Spleen (tissue), 7 donors: ENCODE results near the gene RBL1.

Experiments used
- POLR2A ChIP-seq, 3 donors: fragments of 450-650 bp; IDR thresholded peaks; one replicate each; pipeline ENCODE4 v1.5.1; 2017; ENCODE audit warnings: antibody characterized with exemption in 3 of 3, mild to moderate bottlenecking in 1 of 3
- POLR2AphosphoS5 ChIP-seq, 3 donors: sonication (generic); formaldehyde crosslinking; IDR thresholded peaks; one replicate each; pipeline ENCODE4 v1.5.1; 2017; ENCODE audit warnings: antibody characterized with exemption in 3 of 3
- TF ChIP-seq, protein P1 (sequence below), 11 experiments: fragments of 200-600 bp in 7 of 11; fragments of 450-650 bp in 4 of 11; sonication (generic) in 4 of 11; IDR thresholded peaks in 8 of 11; conservative IDR thresholded peaks in 3 of 11; 1 replicate in 7 of 11; 2 replicates in 4 of 11; pipeline versions ENCODE4 v1.4.0 to v1.8.0; 2016 to 2021; ENCODE audit warnings: antibody characterized with exemption in 11 of 11, inconsistent platforms in 4 of 11, mild to moderate bottlenecking in 1 of 11
- donor health status: DM: no; HTN: no; CAD: no; lungs with moderate emphysema.
- donor health status: DM: no; HTN: no; CAD: no.
- donor health status: DM: no; HTN: no; CAD: no.

DNA sequence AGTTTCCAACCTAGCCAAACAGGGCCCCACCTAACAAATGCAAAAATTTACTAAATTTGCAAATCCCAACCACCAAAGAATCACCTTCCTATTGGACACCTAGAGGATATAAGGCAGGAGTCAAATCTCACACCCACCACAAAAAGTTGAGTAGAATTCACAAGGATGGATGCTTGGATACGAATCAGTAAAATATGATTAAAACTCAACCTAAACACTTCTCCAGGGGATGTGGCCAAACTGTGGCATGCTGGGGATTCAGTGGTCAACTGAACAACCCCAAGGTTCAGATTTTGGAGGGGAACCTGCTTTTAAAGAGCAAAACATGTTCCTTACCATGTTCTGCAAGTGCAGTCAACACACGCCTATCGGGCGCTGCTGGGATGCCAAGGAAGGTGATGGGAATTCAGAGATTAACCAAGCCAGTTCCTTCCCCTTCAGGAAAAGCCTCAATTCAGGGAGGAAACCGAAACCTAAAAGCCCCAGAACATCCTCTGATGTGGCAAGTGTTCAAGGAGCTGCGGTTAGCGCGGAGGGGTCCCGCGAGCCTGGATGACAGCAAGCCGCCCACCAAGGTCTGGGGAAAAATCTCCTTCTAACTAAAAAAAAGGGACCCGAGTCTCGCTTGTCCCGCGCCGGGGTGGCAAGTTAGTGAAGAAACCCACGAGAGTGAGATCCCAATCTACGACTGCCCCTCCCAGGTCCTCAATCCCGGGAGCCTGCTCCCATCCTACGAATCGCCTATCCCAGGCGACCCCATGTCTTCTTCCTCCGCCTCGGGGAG, 145.2 kb downstream of the RBL1 start:
- TF ChIP-seq, protein P1, sequence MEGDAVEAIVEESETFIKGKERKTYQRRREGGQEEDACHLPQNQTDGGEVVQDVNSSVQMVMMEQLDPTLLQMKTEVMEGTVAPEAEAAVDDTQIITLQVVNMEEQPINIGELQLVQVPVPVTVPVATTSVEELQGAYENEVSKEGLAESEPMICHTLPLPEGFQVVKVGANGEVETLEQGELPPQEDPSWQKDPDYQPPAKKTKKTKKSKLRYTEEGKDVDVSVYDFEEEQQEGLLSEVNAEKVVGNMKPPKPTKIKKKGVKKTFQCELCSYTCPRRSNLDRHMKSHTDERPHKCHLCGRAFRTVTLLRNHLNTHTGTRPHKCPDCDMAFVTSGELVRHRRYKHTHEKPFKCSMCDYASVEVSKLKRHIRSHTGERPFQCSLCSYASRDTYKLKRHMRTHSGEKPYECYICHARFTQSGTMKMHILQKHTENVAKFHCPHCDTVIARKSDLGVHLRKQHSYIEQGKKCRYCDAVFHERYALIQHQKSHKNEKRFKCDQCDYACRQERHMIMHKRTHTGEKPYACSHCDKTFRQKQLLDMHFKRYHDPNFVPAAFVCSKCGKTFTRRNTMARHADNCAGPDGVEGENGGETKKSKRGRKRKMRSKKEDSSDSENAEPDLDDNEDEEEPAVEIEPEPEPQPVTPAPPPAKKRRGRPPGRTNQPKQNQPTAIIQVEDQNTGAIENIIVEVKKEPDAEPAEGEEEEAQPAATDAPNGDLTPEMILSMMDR (IDR thresholded peaks at IDR 0.05 in 8 of 11, conservative IDR thresholded peaks at IDR 0.05 in 3 of 11): no peak
- peak in 1 of 3 donors; percentile 1 for TF ChIP-seq POLR2A (IDR thresholded peaks at IDR 0.05)
- TF ChIP-seq POLR2AphosphoS5 (IDR thresholded peaks at IDR 0.05): peak in 1 of 3 donors; percentile 1
